HEK293T (cell line): ENCODE measurements around the gene EPHB3.

ENCODE experiments used
- CTCF ChIA-PET: fragments of 350-600 bp; formaldehyde crosslinking; extraction: SDS; loops from one replicate; lab custom pipeline; 2021; ENCODE audit warnings: antibody characterized with exemption, inconsistent platforms; lab: Yijun Ruan, JAX
- POLR2A ChIA-PET: fragments of 350-600 bp; formaldehyde crosslinking; extraction: SDS; loops from one replicate; lab custom pipeline; 2020; ENCODE audit warnings: antibody characterized with exemption, inconsistent platforms; lab: Yijun Ruan, JAX
- DNase-seq: peaks from one replicate; pipeline ENCODE4 v3.0.0; 2012; ENCODE audit warnings: mixed read lengths; ENCODE audit errors: extremely low spot score
- ARNT ChIP-seq: fragments of 450-650 bp; IDR thresholded peaks from 2 replicates; pipeline ENCODE4 v1.6.1; 2017; ENCODE audit warnings: mild to moderate bottlenecking
- BHLHE40 ChIP-seq: fragments of 450-650 bp; IDR thresholded peaks from 2 replicates; pipeline ENCODE4 v1.6.1; 2016; ENCODE audit warnings: mild to moderate bottlenecking, moderate library complexity, borderline replicate concordance
- CTBP1 ChIP-seq: fragments of 450-650 bp; IDR thresholded peaks from 2 replicates; pipeline ENCODE4 v1.6.1; 2016; ENCODE audit warnings: borderline replicate concordance
- ELF4 ChIP-seq: fragments of 450-650 bp; IDR thresholded peaks from 2 replicates; pipeline ENCODE4 v1.6.1; 2017; ENCODE audit warnings: antibody characterized with exemption
- FOXA1 ChIP-seq: fragments of 450-650 bp; IDR thresholded peaks from 2 replicates; pipeline ENCODE4 v1.6.1; 2016; ENCODE audit warnings: mild to moderate bottlenecking
- FOXK2 ChIP-seq: fragments of 450-650 bp; IDR thresholded peaks from 2 replicates; pipeline ENCODE4 v1.6.1; 2016; ENCODE audit warnings: mild to moderate bottlenecking
- FOXM1 ChIP-seq: fragments of 450-650 bp; IDR thresholded peaks from 2 replicates; pipeline ENCODE4 v1.6.1; 2017; ENCODE audit warnings: mild to moderate bottlenecking, borderline replicate concordance
- HDGF ChIP-seq: fragments of 450-650 bp; IDR thresholded peaks from 2 replicates; pipeline ENCODE4 v1.6.1; 2017; ENCODE audit warnings: antibody characterized with exemption, borderline replicate concordance
- L3MBTL2 ChIP-seq: fragments of 450-650 bp; conservative IDR thresholded peaks from 2 replicates; pipeline ENCODE4 v1.6.1; 2016; ENCODE audit warnings: mild to moderate bottlenecking
- LEF1 ChIP-seq: fragments of 450-650 bp; IDR thresholded peaks from 2 replicates; pipeline ENCODE4 v1.6.1; 2017; ENCODE audit warnings: mild to moderate bottlenecking, borderline replicate concordance
- NFRKB ChIP-seq: fragments of 450-650 bp; IDR thresholded peaks from 2 replicates; pipeline ENCODE4 v1.6.1; 2016; ENCODE audit warnings: mild to moderate bottlenecking, moderate library complexity
- SP1 ChIP-seq: fragments of 450-650 bp; IDR thresholded peaks from 2 replicates; pipeline ENCODE4 v1.6.1; 2017
- SUZ12 ChIP-seq: fragments of 450-650 bp; IDR thresholded peaks from 2 replicates; pipeline ENCODE4 v1.6.1; 2016; ENCODE audit warnings: mild to moderate bottlenecking
- TARDBP ChIP-seq: fragments of 450-650 bp; IDR thresholded peaks from 2 replicates; pipeline ENCODE4 v1.6.1; 2016
- ZNF384 ChIP-seq: fragments of 450-650 bp; IDR thresholded peaks from 2 replicates; pipeline ENCODE4 v1.6.1; 2016
- TF ChIP-seq, protein P1 (sequence below): fragments of 450-650 bp; IDR thresholded peaks from 2 replicates; pipeline ENCODE4 v1.6.1; 2016

Gene EPHB3

DNA sequence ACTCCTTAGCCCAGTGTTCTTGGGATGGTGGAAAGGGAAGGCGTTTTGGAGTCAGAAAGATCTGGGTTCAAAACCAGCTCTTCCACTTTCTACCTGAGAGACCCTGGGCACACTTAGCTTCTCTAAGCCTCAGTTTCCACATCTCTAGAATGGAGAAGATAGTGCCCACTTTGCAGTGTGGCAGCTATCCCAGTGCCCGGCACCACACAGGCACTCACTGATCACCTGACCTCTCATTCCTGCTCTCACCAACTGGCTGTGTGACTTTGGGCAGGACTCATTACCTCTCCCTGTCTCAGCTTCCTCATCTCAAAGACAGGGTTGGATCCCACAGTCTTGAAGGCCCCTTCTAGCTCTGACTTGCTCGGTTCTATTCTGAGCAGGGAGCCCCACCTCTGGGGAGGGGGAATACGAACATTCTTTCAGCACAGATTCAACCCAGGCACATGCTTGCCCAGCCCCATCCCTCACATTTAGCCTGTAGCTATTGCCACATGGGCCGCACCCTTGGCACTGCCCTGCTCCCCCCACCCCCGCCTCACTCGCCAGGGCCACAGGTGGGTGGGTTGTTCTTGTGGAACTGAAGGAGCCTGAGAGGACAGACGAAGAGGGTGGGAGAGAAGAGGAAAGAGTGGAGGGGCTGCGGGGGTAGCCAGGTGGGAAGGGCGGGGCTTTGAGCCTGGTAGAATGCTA is 39.2 kb downstream of the EPHB3 start:
- no peak for TF ChIP-seq FOXA1
- no peak for TF ChIP-seq BHLHE40
- TF ChIP-seq, protein P1, sequence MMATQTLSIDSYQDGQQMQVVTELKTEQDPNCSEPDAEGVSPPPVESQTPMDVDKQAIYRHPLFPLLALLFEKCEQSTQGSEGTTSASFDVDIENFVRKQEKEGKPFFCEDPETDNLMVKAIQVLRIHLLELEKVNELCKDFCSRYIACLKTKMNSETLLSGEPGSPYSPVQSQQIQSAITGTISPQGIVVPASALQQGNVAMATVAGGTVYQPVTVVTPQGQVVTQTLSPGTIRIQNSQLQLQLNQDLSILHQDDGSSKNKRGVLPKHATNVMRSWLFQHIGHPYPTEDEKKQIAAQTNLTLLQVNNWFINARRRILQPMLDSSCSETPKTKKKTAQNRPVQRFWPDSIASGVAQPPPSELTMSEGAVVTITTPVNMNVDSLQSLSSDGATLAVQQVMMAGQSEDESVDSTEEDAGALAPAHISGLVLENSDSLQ: no peak
- no peak for DNase-seq
- CTCF ChIA-PET: interaction anchor here (1.0 kb wide), 1 partner anchor 8 kb away, joined by 5 read pairs; no protein-coding TSS in a partner anchor
- POLR2A ChIA-PET: interaction anchor here (1.1 kb wide), 1 partner anchor 39 kb away, joined by 4 read pairs; the partner anchor contains the start of gene EPHB3

GRCh38 chr3:184601576-184602371 is 40.2 kb downstream of the EPHB3 start:
- DNase-seq: no peak
- TF ChIP-seq TARDBP (no peak), FOXK2 (no peak), FOXM1 (no peak), FOXA1 (no peak), BHLHE40 (no peak), L3MBTL2 (no peak)
- ChIA-PET POLR2A (no interaction called here), CTCF (interaction anchor here (1.0 kb wide), 1 partner anchor 9 kb away, joined by 5 read pairs; no protein-coding TSS in a partner anchor)

- CTCF ChIA-PET: no interaction called here
- POLR2A ChIA-PET: no interaction called here
- DNase-seq: no peak
- no peak for TF ChIP-seq ZNF384
Measured at GRCh38 chr3:184602372-184603150, 41.0 kb downstream of the EPHB3 start.

GRCh38 chr3:184603151-184604030 is 41.8 kb downstream of the EPHB3 start:
- ChIA-PET POLR2A (interaction anchor here (1.7 kb wide), 1 partner anchor 42 kb away, joined by 4 read pairs; the partner anchor contains the start of gene EPHB3), CTCF (no interaction called here)
- no peak for DNase-seq
- TF ChIP-seq FOXA1: no peak
- TF ChIP-seq ELF4: no peak
- no peak for TF ChIP-seq FOXM1
- TF ChIP-seq BHLHE40: no peak

GRCh38 chr3:184604039-184604601 is 42.5 kb downstream of the EPHB3 start:
- no peak for DNase-seq
- TF ChIP-seq BHLHE40 (no peak), L3MBTL2 (no peak), TARDBP (no peak), FOXK2 (no peak), SP1 (no peak)
- CTCF ChIA-PET: no interaction called here
- POLR2A ChIA-PET: interaction anchor here (1.7 kb wide), 1 partner anchor 43 kb away, joined by 4 read pairs; the partner anchor contains the start of gene EPHB3

DNA sequence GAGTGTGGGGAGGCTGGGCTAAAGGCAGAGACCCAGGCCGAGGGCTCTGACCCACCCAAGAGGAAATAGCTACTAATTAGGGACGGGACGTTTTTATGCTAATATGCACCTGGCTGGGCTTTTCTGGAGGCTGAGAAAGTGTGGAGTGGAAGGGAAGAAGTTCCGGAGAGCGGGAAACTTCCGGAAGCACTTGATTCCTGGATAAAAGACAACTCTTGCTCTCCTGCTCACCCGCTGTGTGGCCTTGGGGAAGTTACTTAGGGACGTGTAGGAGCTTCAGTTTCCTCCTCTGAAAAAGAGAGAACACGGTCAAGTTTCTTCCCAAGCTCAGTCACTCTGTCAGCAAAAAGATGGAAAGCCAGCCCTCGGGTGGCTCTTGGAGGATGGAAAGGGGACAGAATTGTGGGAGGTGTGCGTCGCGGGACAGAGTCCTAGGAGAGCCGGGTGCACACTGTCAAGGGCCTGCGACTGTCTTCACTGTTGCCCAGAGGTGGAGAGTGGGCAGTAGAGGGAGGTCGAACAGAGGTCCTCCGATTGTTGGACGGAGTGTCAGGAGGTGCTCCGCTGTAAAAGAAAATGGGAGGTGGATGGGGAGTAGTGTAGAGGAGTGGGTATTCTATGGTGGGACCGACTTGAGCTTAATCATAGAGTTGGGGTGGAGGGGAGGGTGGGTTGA is 43.2 kb downstream of the EPHB3 start:
- CTCF ChIA-PET: no interaction called here
- POLR2A ChIA-PET: interaction anchor here (1.7 kb wide), 1 partner anchor 43 kb away, joined by 4 read pairs; the partner anchor contains the start of gene EPHB3
- no peak for TF ChIP-seq NFRKB
- TF ChIP-seq LEF1: no peak
- no peak for TF ChIP-seq SP1
- no peak for DNase-seq

DNA sequence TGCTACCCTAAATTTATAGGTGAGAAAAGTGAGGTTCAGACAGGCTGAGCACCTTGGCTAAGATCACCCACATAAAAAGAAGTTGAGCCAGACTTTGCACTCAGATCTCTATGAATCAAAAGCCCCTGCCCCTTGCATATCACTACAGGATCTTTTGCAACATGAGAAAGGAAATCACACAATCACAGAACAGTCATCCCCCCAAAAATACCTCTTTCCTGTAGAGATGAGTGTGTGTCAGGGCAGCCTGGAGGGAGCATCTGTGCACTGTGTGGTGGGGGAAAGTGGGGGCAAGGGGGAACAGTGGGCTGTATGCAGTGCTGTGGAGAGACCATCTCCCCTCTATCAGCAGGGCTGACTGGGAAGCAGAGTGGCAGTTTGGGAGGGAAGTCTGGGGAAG is 46.6 kb downstream of the EPHB3 start:
- TF ChIP-seq HDGF: no peak
- no peak for TF ChIP-seq ARNT
- no peak for TF ChIP-seq CTBP1
- no peak for TF ChIP-seq NFRKB
- TF ChIP-seq SUZ12: no peak
- no peak for TF ChIP-seq LEF1
- no peak for DNase-seq
- ChIA-PET CTCF (no interaction called here), POLR2A (no interaction called here)
